Progenitor cell of endocrine pancreas (in vitro differentiated cells): ENCODE results near the gene TIMMDC1. TPM values are rescaled to one million over a fixed set of nuclear protein-coding genes. Genes with fewer than 3 reads are reported as not detected.
"Not testable (repeated sequence)": the region's sequence is repeated elsewhere in the genome, so short reads cannot be mapped to it uniquely, and the experiment has no call there.

Source experiments
- DNase-seq: peaks from one replicate; pipeline ENCODE4 v3.0.0; 2021; ENCODE audit warnings: low spot score; ENCODE audit not compliant: unreplicated experiment
- H3K27ac Mint-ChIP-seq: 2 replicates; pipeline ENCODE4 v1.8.0; 2021; ENCODE audit warnings: mild to moderate bottlenecking, moderate library complexity, mixed read lengths
- H3K27me3 Mint-ChIP-seq: 2 replicates; pipeline ENCODE4 v1.8.0; 2021; ENCODE audit warnings: mixed read lengths
- H3K36me3 Mint-ChIP-seq: 2 replicates; pipeline ENCODE4 v1.8.0; 2022; ENCODE audit warnings: mixed read lengths; ENCODE audit not compliant: insufficient read depth
- H3K4me1 Mint-ChIP-seq: 2 replicates; pipeline ENCODE4 v1.8.0; 2021; ENCODE audit warnings: low read depth, mixed read lengths
- H3K4me3 Mint-ChIP-seq: 2 replicates; pipeline ENCODE4 v1.8.0; 2021; ENCODE audit warnings: low read depth, mild to moderate bottlenecking, moderate library complexity, mixed read lengths
- H3K9me3 Mint-ChIP-seq: 2 replicates; pipeline ENCODE4 v1.8.0; 2021; ENCODE audit warnings: low read depth, mixed read lengths
- total RNA-seq: library from RNA; stranded (reverse); gene quantifications from 2 replicates; pipeline ENCODE4 v1.2.1, GENCODE V29; 2021
- TF ChIP-seq, protein P1 (sequence below): fragments of 200-600 bp; sonication (generic); IDR thresholded peaks from one replicate; pipeline ENCODE4 v1.5.0; 2021; ENCODE audit warnings: antibody characterized with exemption, mild to moderate bottlenecking; ENCODE audit not compliant: unreplicated experiment

Gene TIMMDC1
- total RNA-seq, 1 donor from 2014 or later = 91.1 TPM

- H3K4me3 Mint-ChIP-seq = no peak overlapping the region
- no peaks in the 10 kb centered on the region for H3K9me3 Mint-ChIP-seq
- no peaks in the 10 kb centered on the region for H3K27me3 Mint-ChIP-seq
- TF ChIP-seq, protein P1, sequence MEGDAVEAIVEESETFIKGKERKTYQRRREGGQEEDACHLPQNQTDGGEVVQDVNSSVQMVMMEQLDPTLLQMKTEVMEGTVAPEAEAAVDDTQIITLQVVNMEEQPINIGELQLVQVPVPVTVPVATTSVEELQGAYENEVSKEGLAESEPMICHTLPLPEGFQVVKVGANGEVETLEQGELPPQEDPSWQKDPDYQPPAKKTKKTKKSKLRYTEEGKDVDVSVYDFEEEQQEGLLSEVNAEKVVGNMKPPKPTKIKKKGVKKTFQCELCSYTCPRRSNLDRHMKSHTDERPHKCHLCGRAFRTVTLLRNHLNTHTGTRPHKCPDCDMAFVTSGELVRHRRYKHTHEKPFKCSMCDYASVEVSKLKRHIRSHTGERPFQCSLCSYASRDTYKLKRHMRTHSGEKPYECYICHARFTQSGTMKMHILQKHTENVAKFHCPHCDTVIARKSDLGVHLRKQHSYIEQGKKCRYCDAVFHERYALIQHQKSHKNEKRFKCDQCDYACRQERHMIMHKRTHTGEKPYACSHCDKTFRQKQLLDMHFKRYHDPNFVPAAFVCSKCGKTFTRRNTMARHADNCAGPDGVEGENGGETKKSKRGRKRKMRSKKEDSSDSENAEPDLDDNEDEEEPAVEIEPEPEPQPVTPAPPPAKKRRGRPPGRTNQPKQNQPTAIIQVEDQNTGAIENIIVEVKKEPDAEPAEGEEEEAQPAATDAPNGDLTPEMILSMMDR = no peak
- H3K36me3 Mint-ChIP-seq = no peaks in the 10 kb centered on the region
- DNase-seq = no peak
- peaks cover 4% of the 10 kb centered on the region for H3K4me1 Mint-ChIP-seq
- no peak overlapping the region for H3K27ac Mint-ChIP-seq
These were observed 44.8 kb downstream of the TIMMDC1 start for GRCh38 chr3:119543147-119543546.

DNA sequence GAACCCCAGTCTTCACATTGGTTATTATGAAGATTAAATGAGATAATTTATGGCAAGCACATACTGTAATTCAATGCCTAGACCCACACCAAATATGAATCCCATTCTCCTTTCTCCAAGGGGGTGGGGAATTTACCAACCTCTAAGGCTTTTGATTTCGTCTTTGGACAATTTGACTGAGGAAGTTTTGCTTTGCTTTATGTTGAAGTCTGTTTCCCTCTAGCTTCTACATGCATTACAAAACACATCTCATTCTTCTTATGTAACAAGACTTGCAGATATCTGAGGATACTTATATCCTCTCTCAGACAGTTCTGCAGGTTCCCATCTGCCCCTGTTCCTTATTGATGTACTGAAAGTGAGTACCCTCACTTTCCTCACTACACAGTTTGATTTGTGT is 48.9 kb downstream of the TIMMDC1 start:
- TF ChIP-seq, protein P1 = no peak
- no peaks in the 10 kb centered on the region for H3K36me3 Mint-ChIP-seq
- H3K27me3 Mint-ChIP-seq = no peaks in the 10 kb centered on the region
- no peak overlapping the region for H3K27ac Mint-ChIP-seq
- peaks cover under 1% of the 10 kb centered on the region for H3K4me1 Mint-ChIP-seq
- no peak for DNase-seq
- H3K4me3 Mint-ChIP-seq = no peak overlapping the region
- H3K9me3 Mint-ChIP-seq = no peaks in the 10 kb centered on the region

GRCh38 chr3:119548341-119548740 is 50.0 kb downstream of the TIMMDC1 start:
- no peaks in the 10 kb centered on the region for H3K4me1 Mint-ChIP-seq
- no peaks in the 10 kb centered on the region for H3K9me3 Mint-ChIP-seq
- TF ChIP-seq, protein P1 = no peak
- H3K36me3 Mint-ChIP-seq = no peaks in the 10 kb centered on the region
- no peak overlapping the region for H3K4me3 Mint-ChIP-seq
- H3K27ac Mint-ChIP-seq = no peak overlapping the region
- DNase-seq = no peak
- no peaks in the 10 kb centered on the region for H3K27me3 Mint-ChIP-seq

DNA sequence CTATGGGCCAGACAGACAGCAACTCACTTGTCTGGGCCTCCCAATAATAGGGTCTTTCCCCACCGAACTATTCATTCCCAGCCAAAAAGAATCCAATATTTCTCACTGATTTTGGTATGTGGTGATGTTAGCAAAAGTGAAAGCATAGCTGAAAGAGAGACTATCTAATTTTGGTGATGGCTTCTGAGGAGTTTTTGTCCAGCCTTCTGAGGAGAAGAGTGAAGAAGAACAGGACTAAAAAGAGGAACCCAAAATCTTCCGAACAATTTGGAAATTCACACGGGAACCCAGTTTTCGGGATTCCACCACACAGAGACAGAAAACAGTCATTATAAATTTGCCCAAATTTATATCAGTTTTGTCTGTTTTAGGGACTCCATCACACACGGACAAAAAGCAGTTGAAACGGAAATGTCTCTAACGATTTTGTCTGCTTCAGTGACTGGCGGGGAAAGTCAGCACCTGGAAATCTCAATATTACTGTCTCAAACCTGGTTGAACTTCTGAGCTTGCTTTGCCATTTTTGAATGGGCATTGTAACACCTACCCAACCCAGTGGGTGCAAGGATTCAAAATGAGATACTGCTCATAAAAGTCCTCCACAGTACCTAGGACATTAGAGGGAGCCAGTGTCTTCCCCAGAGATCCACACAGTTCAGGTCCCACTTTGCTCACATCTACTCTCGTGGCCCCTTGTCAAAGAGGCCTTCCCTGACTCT is 52.0 kb downstream of the TIMMDC1 start:
- H3K27me3 Mint-ChIP-seq = no peaks in the 10 kb centered on the region
- no peaks in the 10 kb centered on the region for H3K9me3 Mint-ChIP-seq
- no peak for DNase-seq
- H3K4me3 Mint-ChIP-seq = no peak overlapping the region
- H3K4me1 Mint-ChIP-seq = no peaks in the 10 kb centered on the region
- H3K27ac Mint-ChIP-seq = no peak overlapping the region
- TF ChIP-seq, protein P1 = no peak
- no peaks in the 10 kb centered on the region for H3K36me3 Mint-ChIP-seq

DNA sequence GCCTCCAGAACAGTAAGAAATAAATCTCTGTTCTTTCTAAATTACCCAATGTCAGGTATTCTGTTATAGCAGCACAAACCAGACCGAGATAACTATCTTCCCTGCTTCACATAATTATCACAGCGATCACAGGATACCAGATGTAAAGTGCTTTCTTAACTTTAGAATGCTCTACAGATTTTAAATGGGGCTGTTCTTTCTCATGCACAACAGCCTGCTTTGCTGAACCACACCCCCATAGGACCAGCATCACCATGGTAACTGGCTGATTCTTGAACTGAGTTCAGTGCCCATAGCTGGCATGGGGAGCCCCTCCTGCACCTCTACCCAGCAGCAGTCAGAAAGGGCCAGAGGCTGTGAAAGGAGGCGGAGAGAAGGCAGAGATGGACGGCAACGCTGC is 53.3 kb downstream of the TIMMDC1 start:
- TF ChIP-seq, protein P1 = no peak
- Mint-ChIP-seq H3K36me3 (no peaks in the 10 kb centered on the region), H3K27me3 (peaks cover 5% of the 10 kb centered on the region), H3K27ac (no peak overlapping the region), H3K4me3 (no peak overlapping the region), H3K4me1 (no peaks in the 10 kb centered on the region), H3K9me3 (no peaks in the 10 kb centered on the region)
- no peak for DNase-seq

- H3K36me3 Mint-ChIP-seq, H3K27ac Mint-ChIP-seq, H3K9me3 Mint-ChIP-seq, H3K4me3 Mint-ChIP-seq, H3K27me3 Mint-ChIP-seq, DNase-seq, H3K4me1 Mint-ChIP-seq: not testable (repeated sequence)
These were observed 54.6 kb downstream of the TIMMDC1 start for GRCh38 chr3:119552928-119553327.
